Measurements from ENCODE around the gene RABAC1. TPM values are rescaled to one million over a fixed set of nuclear protein-coding genes. Genes with fewer than 3 reads are reported as not detected.

Gene RABAC1
- total RNA-seq, 4 donors from 2014 or later = 138 to 359 (median 241) TPM

- Histone ChIP-seq H3K4me1 (peaks cover 6 to 13% of the 10 kb centered on the region in 2 donors), H3K27me3 (no peaks in the 10 kb centered on the region), H3K4me3 (replicated peaks in 1 of 3) (peak overlapping the region in 2 of 3 donors; percentile 87 to 91), H3K9me3 (no peaks in the 10 kb centered on the region), H3K27ac (peak overlapping the region; percentile 41 to 92 (median 89)), H3K36me3 (peaks cover 6 to 10% of the 10 kb centered on the region in 2 donors)
- WGBS, 2 donors = 6 to 13% methylated on average over 10 of the region's 10 CpGs
- TF ChIP-seq CTCF (IDR thresholded peaks at IDR 0.05) (peak; percentile 74 to 96 (median 91)), POLR2A (IDR thresholded peaks at IDR 0.05) (no peak)
- intact Hi-C loops (cut with DNase I) = loop anchor here (5.0 kb wide), 1 partner anchor 96 kb away; the partner anchor contains the start of gene RPS19
- DNase-seq = peak; percentile 81 to 88
These were observed 1.2 kb downstream of the RABAC1 start for GRCh38 chr19:41957838-41958366.

GRCh38 chr19:41957161-41957837 is 1.8 kb downstream of the RABAC1 start:
- TF ChIP-seq POLR2A (IDR thresholded peaks at IDR 0.05) (no peak), CTCF (IDR thresholded peaks at IDR 0.05) (no peak)
- H3K27me3 ChIP-seq = no peaks in the 10 kb centered on the region
- H3K4me3 ChIP-seq (replicated peaks in 1 of 3) = no peak overlapping the region
- peaks cover 6 to 13% of the 10 kb centered on the region in 2 donors for H3K4me1 ChIP-seq
- WGBS, 2 donors = 77 to 86% methylated on average over 10 to 11 of the region's 11 CpGs
- H3K27ac ChIP-seq = peak overlapping the region in 1 of 3 donors; percentile 92
- intact Hi-C loops (cut with DNase I) = loop anchor here (5.0 kb wide), 1 partner anchor 95 kb away; the partner anchor contains the start of gene RPS19
- H3K9me3 ChIP-seq = no peaks in the 10 kb centered on the region
- H3K36me3 ChIP-seq = peaks cover 6 to 10% of the 10 kb centered on the region in 2 donors
- DNase-seq = no peak

GRCh38 chr19:41956621-41957020 is 2.5 kb downstream of the RABAC1 start:
- H3K4me1 ChIP-seq = peaks cover 6 to 13% of the 10 kb centered on the region in 2 donors
- no peak overlapping the region for H3K4me3 ChIP-seq (replicated peaks in 1 of 3)
- intact Hi-C loops (cut with DNase I) = loop anchor here (5.0 kb wide), 1 partner anchor 94 kb away; the partner anchor contains the start of gene RPS19
- TF ChIP-seq CTCF (IDR thresholded peaks at IDR 0.05) = no peak
- no peak for TF ChIP-seq POLR2A (IDR thresholded peaks at IDR 0.05)
- H3K36me3 ChIP-seq = peaks cover 6 to 10% of the 10 kb centered on the region in 2 donors
- no peaks in the 10 kb centered on the region for H3K27me3 ChIP-seq
- 93 to 95% methylated on average over 7 to 12 of the region's 13 CpGs for WGBS, 2 donors
- DNase-seq = no peak
- H3K27ac ChIP-seq = no peak overlapping the region
- H3K9me3 ChIP-seq = no peaks in the 10 kb centered on the region

GRCh38 chr19:41955521-41955920 is 3.6 kb downstream of the RABAC1 start:
- no peaks in the 10 kb centered on the region for H3K9me3 ChIP-seq
- no peak for DNase-seq
- H3K4me3 ChIP-seq (replicated peaks in 1 of 3) = no peak overlapping the region
- no peak overlapping the region for H3K27ac ChIP-seq
- peaks cover 6 to 13% of the 10 kb centered on the region in 2 donors for H3K4me1 ChIP-seq
- TF ChIP-seq CTCF (IDR thresholded peaks at IDR 0.05) (no peak), POLR2A (IDR thresholded peaks at IDR 0.05) (no peak)
- no peaks in the 10 kb centered on the region for H3K27me3 ChIP-seq
- intact Hi-C loops (cut with DNase I) = loop anchor here (5.0 kb wide), 1 partner anchor 93 kb away; the partner anchor contains the start of gene RPS19
- H3K36me3 ChIP-seq = peaks cover 6 to 10% of the 10 kb centered on the region in 2 donors
- WGBS, 2 donors = 80 to 83% methylated on average over 7 of the region's 7 CpGs

- Histone ChIP-seq H3K4me3 (replicated peaks in 1 of 3) (no peak overlapping the region), H3K4me1 (no peaks in the 10 kb centered on the region), H3K36me3 (peaks cover 4 to 9% of the 10 kb centered on the region in 2 donors), H3K27ac (no peak overlapping the region), H3K9me3 (no peaks in the 10 kb centered on the region), H3K27me3 (no peaks in the 10 kb centered on the region)
- peak; percentile 65 to 72 for DNase-seq
- intact Hi-C loops (cut with DNase I) = no loop called here
- TF ChIP-seq POLR2A (IDR thresholded peaks at IDR 0.05) (no peak), CTCF (IDR thresholded peaks at IDR 0.05) (peak; percentile 77 to 100 (median 92))
- WGBS, 2 donors = 5 to 6% methylated on average over 10 to 12 of the region's 12 CpGs
These were observed 7.4 kb downstream of the RABAC1 start for GRCh38 chr19:41951686-41952172.
